ACHN (cell line): ENCODE data around the gene TBX2.
"Not testable (repeated sequence)": the region's sequence is repeated elsewhere in the genome, so short reads cannot be mapped to it uniquely, and the experiment has no call there.

Experiments used
- DNase-seq: peaks from one replicate; pipeline ENCODE4 v3.0.0-alpha.2; 2015
- in situ Hi-C: cut with HindIII; loops from 2 replicates; pipeline ENCODE4 v1.10.0; 2017; ENCODE audit warnings: low sequenced_read_pairs, low pct_ligation_motif_present, low pct_unique_long_range_greater_than_20kb

The TBX2 gene

GRCh38 chr17:61399131-61400065 lies at the start of gene TBX2:
TBX2 (plus strand) TSS chr17:61399843; CDS start chr17:61400177, 334 bp downstream.
- peak; percentile 31 for DNase-seq
- in situ Hi-C loops, result no loop called here

DNA sequence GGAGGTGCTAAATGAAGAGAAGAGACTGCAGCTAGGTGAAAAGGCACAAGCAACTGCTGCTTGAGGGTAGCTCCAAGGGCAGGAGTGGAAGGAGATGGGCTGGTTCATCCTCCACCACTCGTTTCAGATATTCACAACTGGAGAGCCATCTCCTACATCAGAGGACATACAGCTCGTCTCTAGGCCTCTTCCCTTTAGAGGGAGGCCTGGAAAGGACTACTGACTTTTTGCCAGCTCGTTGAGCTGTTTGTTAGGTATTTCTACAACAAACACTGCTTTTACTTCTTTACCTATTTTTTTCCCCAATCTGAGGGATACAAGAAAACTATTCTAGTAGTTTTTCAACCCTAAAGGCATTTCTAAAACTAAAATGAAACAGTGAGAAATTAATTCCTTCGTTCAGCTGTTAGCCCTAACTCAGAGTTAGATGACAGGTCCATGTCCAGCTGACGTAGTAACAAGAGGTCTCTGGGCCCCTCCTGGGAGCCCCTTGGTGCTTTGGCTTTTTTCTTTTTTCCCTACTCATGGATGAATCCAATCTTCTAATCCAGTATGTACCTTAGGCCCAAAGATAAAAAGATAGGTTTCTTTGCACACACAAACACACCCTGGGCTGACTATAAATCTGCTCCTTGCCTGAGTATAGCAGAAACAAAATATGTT lies 47.8 kb upstream of the TBX2 start:
- in situ Hi-C loops, result no loop called here

DNA sequence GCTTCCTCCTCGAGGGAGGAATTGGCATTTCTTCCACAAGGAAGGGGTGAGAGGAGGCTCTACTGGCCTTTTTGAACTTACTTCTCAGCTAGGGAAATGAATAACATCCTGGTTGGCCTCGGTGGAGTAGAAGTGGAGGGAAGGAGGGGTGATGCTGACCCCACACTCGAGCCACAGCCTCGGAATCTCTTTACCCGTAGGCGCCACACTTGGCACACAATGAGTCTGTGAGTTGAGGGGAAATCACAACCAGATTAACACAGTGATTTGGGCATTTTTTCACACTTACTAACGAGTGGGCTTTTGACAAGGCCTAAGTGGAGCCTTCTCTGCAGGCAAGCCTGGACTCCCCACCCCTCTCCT lies 47.3 kb upstream of the TBX2 start:
- in situ Hi-C loops, result no loop called here

More for the DNA sequence above, 47.8 kb upstream of the TBX2 start:
- no peak for DNase-seq

DNA sequence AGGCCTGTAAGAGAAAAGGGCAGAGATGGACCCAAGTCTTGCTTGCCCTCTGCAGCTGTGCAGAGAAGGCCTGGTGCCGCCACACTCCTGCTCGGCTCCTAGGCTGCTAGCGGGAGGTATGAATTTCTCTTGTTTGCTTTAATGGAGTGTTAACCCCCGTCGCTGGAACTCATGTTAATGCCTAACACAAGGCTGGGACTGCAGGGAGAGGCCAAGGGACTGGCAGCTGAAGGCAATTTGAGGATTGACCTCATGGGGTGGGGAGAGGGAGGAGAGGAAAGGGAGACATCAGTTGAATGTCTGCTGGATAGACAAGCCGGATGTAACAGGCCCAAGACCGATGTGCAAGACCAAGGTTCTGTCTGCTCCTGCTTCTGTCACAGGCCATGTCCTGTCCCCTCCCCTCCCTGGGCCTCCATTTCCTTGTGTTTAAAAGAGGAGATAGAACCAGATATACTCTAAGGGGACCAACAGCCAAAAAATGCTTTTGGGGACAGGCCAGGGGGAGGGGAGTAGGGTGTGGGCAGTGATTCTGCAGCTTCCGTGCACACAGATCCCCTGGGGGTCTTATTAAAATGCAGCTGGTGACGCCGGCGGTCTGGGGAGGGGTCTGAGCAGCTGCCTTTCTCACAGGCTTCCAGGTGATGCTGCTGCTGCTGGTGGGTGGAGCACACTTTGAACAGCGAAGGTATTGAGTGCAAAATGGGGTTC lies 46.7 kb upstream of the TBX2 start:
- in situ Hi-C loops, result no loop called here
- DNase-seq, result no peak

More for the DNA sequence above, 47.3 kb upstream of the TBX2 start:
- no peak for DNase-seq

DNA sequence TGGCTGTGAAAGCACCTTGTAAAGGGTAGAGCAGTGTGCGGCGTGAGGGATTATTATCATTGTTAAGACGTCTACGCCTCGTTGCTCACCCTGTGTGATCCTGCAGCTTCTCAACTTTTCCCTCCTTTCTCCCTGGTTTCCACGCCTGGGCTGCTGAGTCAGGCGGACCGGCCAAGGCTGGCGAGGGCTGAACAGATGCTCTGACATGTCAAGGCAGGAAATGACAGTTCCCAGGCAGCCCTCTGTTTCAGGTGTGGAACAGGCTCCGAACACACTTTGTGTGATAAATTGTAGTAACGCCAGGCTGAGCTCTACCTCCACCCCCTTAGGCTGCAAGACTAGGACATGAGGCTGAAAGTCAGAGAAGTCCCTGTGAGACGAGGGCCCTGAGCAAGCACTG lies 46.0 kb upstream of the TBX2 start:
- no peak for DNase-seq
- in situ Hi-C loops, result no loop called here

- DNase-seq, result no peak
- in situ Hi-C loops, result no loop called here
Measured at GRCh38 chr17:61354895-61355874, 44.5 kb upstream of the TBX2 start.

DNA sequence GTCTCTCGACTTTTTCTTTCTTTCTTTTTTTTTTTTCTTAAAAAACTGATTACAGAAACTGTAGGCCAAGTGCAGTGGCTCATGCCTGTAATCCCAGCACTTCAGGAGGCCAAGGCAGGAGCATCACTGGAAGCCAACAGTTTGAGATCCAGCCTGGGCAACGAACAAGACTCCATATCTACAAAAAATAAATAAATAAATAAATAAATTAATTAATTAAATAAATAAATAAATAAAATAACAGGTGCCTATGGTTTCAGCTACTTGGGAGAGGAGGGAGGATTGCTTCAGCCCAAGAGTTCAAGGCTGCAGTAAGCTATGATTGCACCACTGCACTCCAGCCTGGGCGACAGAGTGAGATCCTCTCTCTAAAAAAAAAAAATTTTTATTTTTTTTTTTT lies 42.6 kb upstream of the TBX2 start:
- in situ Hi-C loops, DNase-seq: not testable (repeated sequence)

GRCh38 chr17:61359513-61359912 lies 40.1 kb upstream of the TBX2 start:
- DNase-seq, in situ Hi-C loops: not testable (repeated sequence)

GRCh38 chr17:61360318-61360943 lies 39.2 kb upstream of the TBX2 start:
- in situ Hi-C loops, result no loop called here
- DNase-seq, result no peak

- DNase-seq, result peak; percentile 16
- in situ Hi-C loops, result no loop called here
Measured at GRCh38 chr17:61361084-61361483, 38.6 kb upstream of the TBX2 start.

- in situ Hi-C loops, result no loop called here
Measured at GRCh38 chr17:61362396-61362795, 37.2 kb upstream of the TBX2 start.

GRCh38 chr17:61362852-61363600 lies 36.6 kb upstream of the TBX2 start:
- DNase-seq, result no peak
- in situ Hi-C loops, result no loop called here

More at GRCh38 chr17:61362396-61362795, 37.2 kb upstream of the TBX2 start:
- no peak for DNase-seq

DNA sequence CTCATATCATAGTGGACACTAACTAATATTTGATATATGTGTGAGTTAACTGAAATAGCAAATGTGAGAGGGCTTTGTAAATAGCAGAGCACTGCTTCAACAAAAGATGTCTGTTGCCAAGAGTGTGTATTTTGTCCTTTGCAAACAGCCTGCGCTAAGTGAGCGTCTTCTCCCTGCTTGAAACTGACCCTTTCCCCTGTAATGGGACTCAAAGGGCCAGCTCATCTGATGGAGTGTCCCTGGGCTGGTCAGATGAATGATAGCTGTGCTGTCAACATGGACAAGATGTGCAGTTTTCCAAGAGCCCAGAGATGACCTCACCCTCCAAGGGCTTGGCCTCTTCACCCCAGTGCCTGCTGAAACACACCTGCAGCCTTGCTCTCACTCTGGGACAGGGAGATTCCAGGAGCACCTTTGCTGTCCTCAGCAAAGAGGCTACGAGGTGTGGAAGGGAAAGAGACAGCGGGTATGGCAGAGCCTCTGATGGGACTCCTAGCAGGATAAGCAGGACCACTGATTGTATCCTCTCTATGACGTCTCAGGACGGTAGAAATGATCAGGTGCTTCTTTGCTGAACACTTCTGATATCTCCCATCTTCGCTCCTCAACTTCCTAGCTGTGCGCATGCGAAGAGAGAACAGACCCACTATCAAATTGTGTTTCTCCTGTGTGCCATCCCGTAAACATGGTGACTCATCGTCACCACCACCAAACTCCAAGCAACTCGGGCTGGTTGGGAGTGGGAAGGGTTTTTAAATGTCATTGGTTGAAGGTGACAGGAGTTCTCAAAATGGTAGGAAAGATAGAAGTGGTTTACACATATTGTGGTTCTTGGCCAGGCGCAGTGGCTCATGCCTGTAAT lies 35.8 kb upstream of the TBX2 start:
- in situ Hi-C loops, result no loop called here
- DNase-seq, result no peak

DNA sequence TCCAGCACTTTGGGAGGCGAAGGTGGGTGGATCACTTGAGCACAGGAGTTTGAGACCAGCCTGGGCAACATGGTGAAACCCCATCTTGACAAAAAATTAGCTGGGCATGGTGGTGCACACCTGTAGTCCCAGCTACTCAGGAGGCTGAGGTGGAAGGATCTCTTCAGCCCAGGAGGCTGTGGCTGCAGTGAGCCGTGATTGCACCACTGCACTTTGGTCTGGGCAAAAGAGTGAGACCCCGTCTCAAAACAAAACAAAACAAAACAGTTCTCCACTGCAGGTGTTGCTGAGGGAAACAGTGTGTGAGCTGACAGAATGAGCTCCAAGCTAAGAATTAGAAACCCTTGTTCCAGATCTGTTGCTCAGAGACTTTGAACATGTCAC lies 35.2 kb upstream of the TBX2 start:
- in situ Hi-C loops, result no loop called here
- no peak for DNase-seq

DNA sequence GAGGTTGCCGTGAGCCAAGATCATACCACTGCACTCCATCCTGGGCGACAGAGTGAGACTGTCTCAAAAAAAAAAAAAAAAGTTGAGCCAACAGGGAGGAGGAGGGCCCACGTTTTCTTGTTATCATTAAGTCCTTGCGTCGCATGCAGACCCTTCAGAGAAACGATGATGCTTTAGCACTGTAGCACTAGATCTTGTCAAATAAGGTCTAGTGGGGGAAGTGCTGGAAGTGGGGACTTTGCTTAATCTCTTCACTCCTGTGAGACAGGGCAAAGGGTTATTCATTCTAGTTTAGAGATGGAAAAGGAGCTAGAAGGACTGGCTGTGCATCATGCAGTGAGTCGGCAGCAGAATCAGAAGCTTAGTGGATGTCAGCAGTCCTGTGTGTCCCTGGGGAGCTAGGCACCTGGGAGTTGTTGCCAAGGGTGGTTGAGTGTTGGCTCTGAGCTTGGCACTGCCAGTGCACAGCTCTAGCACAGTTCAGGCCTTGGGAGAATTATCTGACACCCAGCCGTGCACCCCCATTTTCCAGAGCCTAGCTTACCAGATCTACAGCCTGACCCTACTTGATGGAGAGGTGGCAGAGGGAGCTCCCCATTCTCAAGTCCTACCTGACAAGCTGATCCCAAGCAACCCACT lies 33.4 kb upstream of the TBX2 start:
- DNase-seq, result no peak
- in situ Hi-C loops, result no loop called here
